K562 (cell line): Measurements from ENCODE around the gene SOCS3. TPM values are rescaled to one million over a fixed set of nuclear protein-coding genes. Genes with fewer than 3 reads are reported as not detected.

ENCODE experiments used
- ASH1L ChIP-seq: fragments of 450-650 bp; IDR thresholded peaks from 2 replicates; pipeline ENCODE4 v1.6.1; 2018; ENCODE audit warnings: borderline replicate concordance, mild to moderate bottlenecking, low read depth; ENCODE audit not compliant: partially characterized antibody
- GMEB1 ChIP-seq: fragments of 250-450 bp; sonication (Bioruptor Pico); IDR thresholded peaks from 2 replicates; pipeline ENCODE4 v1.4.0; 2020; ENCODE audit warnings: mild to moderate bottlenecking
- HDAC3 ChIP-seq: fragments of 450-650 bp; IDR thresholded peaks from 2 replicates; pipeline ENCODE4 v1.6.1; 2018; ENCODE audit warnings: borderline replicate concordance, mild to moderate bottlenecking, moderate library complexity; ENCODE audit not compliant: partially characterized antibody
- SRF ChIP-seq, 2 experiments: fragments of 250-450, 450-650 bp in 1 of 2; sonication (Bioruptor Pico) in 1 of 2; sonication (generic) in 1 of 2; formaldehyde crosslinking; IDR thresholded peaks; 2 replicates each; pipeline versions ENCODE4 v1.5.0 to v1.5.1; 2020 to 2022; ENCODE audit warnings: mild to moderate bottlenecking in 1 of 2, missing genetic modification reagents in 1 of 2
- UBTF ChIP-seq, 2 experiments: IDR thresholded peaks; 2 replicates each; pipeline ENCODE4 v1.6.1; 2012; ENCODE audit warnings: improper control_type of control experiment in 2 of 2, low read depth in 2 of 2, low read length in 2 of 2, borderline replicate concordance in 1 of 2
- ZNF23 ChIP-seq: fragments of 250-450 bp; sonication (Bioruptor Pico); IDR thresholded peaks from 2 replicates; pipeline ENCODE4 v1.4.0; 2020; ENCODE audit warnings: mild to moderate bottlenecking
- ZNF318 ChIP-seq, 2 experiments: fragments of 450-650 bp; IDR thresholded peaks; 2 replicates each; pipeline ENCODE4 v1.6.1; 2016; ENCODE audit warnings: mild to moderate bottlenecking in 2 of 2, borderline replicate concordance in 1 of 2, low read depth in 1 of 2, moderate library complexity in 1 of 2
- polyA plus RNA-seq, 8 experiments: library from polyadenylated mRNA; depleted of rRNA in 4 of 8; stranded (reverse) in 5 of 8; unstranded in 3 of 8; fragments of >200 nt; fragmentation: Nextera tagmentation in 2 of 8; fragmentation: Illumina TruSeq in 1 of 8; extraction: Ambion mirVana in 2 of 8; extraction: Trizol in 1 of 8; gene quantifications; 2 replicates each; pipeline versions ENCODE4 v1.2.1 to v1.2.3, GENCODE V29; 2011 to 2014; ENCODE audit warnings: inconsistent platforms in 1 of 8, missing spikeins in 1 of 8
- total RNA-seq, 7 experiments: library from RNA; depleted of rRNA in 6 of 7; stranded (reverse); fragments of >200 nt in 6 of 7; fragmentation: Illumina TruSeq in 2 of 7; extraction: Trizol in 2 of 7; gene quantifications; 2 replicates each; pipeline versions ENCODE4 v1.2.1 to v1.2.3, GENCODE V29; 2011 to 2021; ENCODE audit warnings: low replicate concordance in 1 of 7

The SOCS3 gene
- total and polyA plus RNA-seq, 9 of the 15 experiments (the other 6 are each of a cell fraction or from before 2014, with no cell fraction given), result 0.56 to 38.9 (median 13.7) TPM

- no peak for TF ChIP-seq ZNF318 (IDR thresholded peaks at IDR 0.05; ENCODE audit: borderline replicate concordance in 1 of 2, low read depth in 1 of 2)
- TF ChIP-seq SRF (CRISPR knock-in tag; IDR thresholded peaks at IDR 0.05), result 0 out of 4 replicates have a peak, but pooled peaks of 1 of the 2 experiments have one; percentile 17
- no peak for TF ChIP-seq ZNF23 (CRISPR knock-in tag)
- TF ChIP-seq UBTF (IDR thresholded peaks at IDR 0.05; ENCODE audit: borderline replicate concordance in 1 of 2, low read depth in 2 of 2, low read length in 2 of 2), result 0 out of 4 replicates have a peak, but pooled peaks of 1 of the 2 experiments have one; percentile 11
- no peak for TF ChIP-seq ASH1L
- TF ChIP-seq GMEB1 (CRISPR knock-in tag), result peak; percentile 60
- TF ChIP-seq HDAC3, result no peak
Measured at GRCh38 chr17:78378225-78379130, 18.6 kb upstream of the SOCS3 start, which contains the start of gene PGS1 (continued).
